Measurements from ENCODE around the gene SLCO4A1.

GRCh38 chr20:62676976-62677375 lies 34.7 kb downstream of the SLCO4A1 start:
- TF ChIP-seq POLR2AphosphoS5 (IDR thresholded peaks at IDR 0.05; ENCODE audit: low read depth, low read length) (no peak), SIN3A (IDR thresholded peaks at IDR 0.05; ENCODE audit: borderline replicate concordance, insufficient read depth, low read length) (no peak)
